ENCODE measurements around the gene TMEM63A. TPM values are rescaled to one million over a fixed set of nuclear protein-coding genes. Genes with fewer than 3 reads are reported as not detected.

The TMEM63A gene
- total and polyA plus RNA-seq, 2 of the 13 experiments (the other 11 are each of a cell fraction or from before 2014, with no cell fraction given), result 23.9 to 53.3 TPM

DNA sequence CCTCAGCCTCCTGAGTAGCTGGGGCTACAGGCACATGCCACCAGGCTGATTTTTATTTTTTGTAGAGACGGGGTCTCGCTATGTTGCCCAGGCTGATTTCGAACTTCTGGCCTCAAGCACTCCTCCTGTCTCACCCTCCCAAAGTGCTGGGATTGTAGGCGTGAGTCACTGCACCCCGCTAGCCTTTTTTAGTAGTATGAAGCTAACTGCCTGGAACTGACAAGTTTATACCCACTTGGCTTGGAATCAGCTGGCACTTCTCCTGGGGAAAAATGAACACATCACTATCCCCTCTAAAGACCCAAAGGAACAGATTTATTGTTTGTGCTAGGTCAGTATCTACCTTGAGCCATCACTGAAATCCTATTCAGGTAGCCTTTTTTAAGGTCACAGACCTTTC, 19.0 kb downstream of the TMEM63A start:
- H3K27me3 ChIP-seq (ENCODE audit: control insufficient read depth in 1 of 2, insufficient read depth in 2 of 2, low read length in 2 of 2), result no peaks in the 10 kb centered on the region
- H4K20me1 ChIP-seq (ENCODE audit: insufficient read depth, low read length), result no peaks in the 10 kb centered on the region
- intact Hi-C loops (cut with micrococcal nuclease; ENCODE audit: unreplicated experiment) (no loop called here), in situ Hi-C loops (cut with HindIII; ENCODE audit: extremely low pct_ligation_motif_present, low pct_unique_long_range_greater_than_20kb) (no loop called here)
- H3K4me1 ChIP-seq (ENCODE audit: insufficient read depth, low read length), result peaks cover 12% of the 10 kb centered on the region
- no peak overlapping the region for H3K9ac ChIP-seq (ENCODE audit: insufficient read depth, low read depth, low read length)
- no peak for DNase-seq (ENCODE audit: low spot score)
- no peak for ATAC-seq
- H3K79me2 ChIP-seq (ENCODE audit: insufficient read depth, low read length), result no peaks in the 10 kb centered on the region
- CTCF ChIA-PET (ENCODE audit: low intra/inter-chr PET ratio, low total read pairs), result no interaction called here
- FAIRE-seq, result no peak
- no peak overlapping the region for H3K27ac ChIP-seq (ENCODE audit: extremely low read length, insufficient read depth, low read length)
- no TSS peak for BruUV-seq (replicated peaks)
- POLR2A ChIA-PET, result no interaction called here
- no peak overlapping the region for H2AFZ ChIP-seq (ENCODE audit: low read length)
- H3K4me3 ChIP-seq (replicated peaks in 1 of 3; ENCODE audit: insufficient read depth in 1 of 3, low read depth in 2 of 3, low read length in 3 of 3), result no peak overlapping the region
- WGBS (ENCODE audit: low lambda C conversion rate), result 96% methylated on average over 5 of the region's 5 CpGs
- no peaks in the 10 kb centered on the region for H3K9me3 ChIP-seq (ENCODE audit: low read length)
- H3K36me3 ChIP-seq (replicated peaks in 1 of 2; ENCODE audit: control insufficient read depth in 1 of 2, insufficient read depth in 2 of 2, low read length in 2 of 2), result peaks cover 27 to 76% of the 10 kb centered on the region in 2 experiments; a peak in 4 of 5 replicates
- H3K4me2 ChIP-seq (ENCODE audit: low read depth, low read length), result no peak overlapping the region
- TF ChIP-seq FOSL2 (CRISPR knock-in tag; IDR thresholded peaks at IDR 0.05) (no peak), RELA (CRISPR knock-in tag; IDR thresholded peaks at IDR 0.05) (no peak), NR2F1 (CRISPR knock-in tag; IDR thresholded peaks at IDR 0.05) (no peak), PITX1 (CRISPR knock-in tag; IDR thresholded peaks at IDR 0.05) (no peak), ZNF337 (CRISPR knock-in tag; IDR thresholded peaks at IDR 0.05; ENCODE audit: borderline replicate concordance, low read depth) (no peak), EED (CRISPR knock-in tag; IDR thresholded peaks at IDR 0.05) (no peak), ZNF746 (CRISPR knock-in tag; IDR thresholded peaks at IDR 0.05) (no peak), ZNF672 (CRISPR knock-in tag; IDR thresholded peaks at IDR 0.05) (no peak), RORA (CRISPR knock-in tag; IDR thresholded peaks at IDR 0.05) (no peak), ZNF501 (CRISPR knock-in tag; IDR thresholded peaks at IDR 0.05) (no peak), ZSCAN21 (CRISPR knock-in tag; IDR thresholded peaks at IDR 0.05; ENCODE audit: borderline replicate concordance) (no peak), ZNF24 (IDR thresholded peaks at IDR 0.05) (no peak), ZKSCAN5 (CRISPR knock-in tag; IDR thresholded peaks at IDR 0.05) (no peak)
- TF ChIP-seq, protein P1, sequence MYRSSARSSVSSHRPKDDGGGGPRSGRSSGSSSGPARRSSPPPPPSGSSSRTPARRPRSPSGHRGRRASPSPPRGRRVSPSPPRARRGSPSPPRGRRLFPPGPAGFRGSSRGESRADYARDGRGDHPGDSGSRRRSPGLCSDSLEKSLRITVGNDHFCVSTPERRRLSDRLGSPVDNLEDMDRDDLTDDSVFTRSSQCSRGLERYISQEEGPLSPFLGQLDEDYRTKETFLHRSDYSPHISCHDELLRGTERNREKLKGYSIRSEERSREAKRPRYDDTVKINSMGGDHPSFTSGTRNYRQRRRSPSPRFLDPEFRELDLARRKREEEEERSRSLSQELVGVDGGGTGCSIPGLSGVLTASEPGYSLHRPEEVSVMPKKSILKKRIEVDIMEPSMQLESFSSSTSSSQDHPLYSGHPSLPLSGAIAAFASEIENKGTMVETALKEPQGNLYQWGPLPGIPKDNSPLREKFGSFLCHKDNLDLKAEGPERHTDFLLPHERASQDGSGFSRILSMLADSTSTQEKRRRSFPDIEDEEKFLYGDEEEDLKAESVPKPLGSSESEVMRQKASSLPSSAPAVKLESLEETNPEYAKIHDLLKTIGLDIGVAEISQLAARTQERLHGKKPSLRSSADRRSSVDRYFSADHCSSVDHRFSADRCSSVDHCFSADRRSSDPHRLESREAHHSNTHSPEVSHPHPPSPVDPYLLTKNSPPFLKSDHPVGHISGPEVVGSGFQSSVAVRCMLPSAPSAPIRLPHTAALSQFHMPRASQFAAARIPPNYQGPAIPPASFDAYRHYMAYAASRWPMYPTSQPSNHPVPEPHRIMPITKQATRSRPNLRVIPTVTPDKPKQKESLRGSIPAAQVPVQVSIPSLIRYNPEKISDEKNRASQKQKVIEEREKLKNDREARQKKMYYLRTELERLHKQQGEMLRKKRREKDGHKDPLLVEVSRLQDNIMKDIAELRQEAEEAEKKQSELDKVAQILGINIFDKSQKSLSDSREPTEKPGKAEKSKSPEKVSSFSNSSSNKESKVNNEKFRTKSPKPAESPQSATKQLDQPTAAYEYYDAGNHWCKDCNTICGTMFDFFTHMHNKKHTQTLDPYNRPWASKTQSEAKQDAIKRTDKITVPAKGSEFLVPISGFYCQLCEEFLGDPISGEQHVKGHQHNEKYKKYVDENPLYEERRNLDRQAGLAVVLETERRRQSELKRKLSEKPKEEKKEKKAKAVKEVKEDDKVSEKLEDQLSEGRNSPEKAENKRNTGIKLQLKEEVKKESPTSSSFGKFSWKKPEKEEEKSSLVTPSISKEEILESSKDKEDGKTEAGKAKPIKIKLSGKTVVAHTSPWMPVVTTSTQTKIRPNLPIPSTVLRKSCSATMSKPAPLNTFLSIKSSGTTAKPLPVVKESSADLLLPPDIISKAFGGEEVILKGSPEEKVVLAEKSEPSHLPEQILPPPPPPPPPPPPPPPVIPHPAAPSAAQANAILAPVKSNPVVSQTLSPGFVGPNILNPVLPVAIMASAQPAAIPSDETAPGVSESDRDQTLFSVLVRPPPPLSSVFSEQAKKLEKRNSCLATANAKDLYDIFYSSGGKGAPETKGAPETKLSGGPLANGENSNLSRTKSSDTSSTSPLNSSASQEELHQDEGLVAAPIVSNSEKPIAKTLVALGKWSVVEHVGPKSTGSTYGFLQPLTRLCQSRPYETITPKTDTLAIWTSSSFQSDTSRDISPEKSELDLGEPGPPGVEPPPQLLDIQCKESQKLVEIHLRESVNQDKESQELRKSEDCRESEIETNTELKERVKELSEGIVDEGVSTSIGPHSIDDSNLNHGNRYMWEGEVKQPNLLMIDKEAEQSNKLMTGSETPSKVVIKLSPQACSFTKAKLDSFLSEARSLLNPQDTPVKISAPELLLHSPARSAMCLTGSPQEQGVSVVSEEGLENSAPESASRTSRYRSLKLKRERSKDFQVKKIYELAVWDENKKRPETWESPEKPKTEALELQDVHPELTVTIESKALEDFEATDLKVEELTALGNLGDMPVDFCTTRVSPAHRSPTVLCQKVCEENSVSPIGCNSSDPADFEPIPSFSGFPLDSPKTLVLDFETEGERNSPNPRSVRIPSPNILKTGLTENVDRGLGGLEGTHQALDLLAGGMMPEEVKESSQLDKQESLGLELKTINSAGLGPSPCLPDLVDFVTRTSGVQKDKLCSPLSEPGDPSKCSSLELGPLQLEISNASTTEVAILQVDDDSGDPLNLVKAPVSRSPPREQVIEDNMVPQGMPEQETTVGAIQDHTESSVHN (CRISPR knock-in tag; IDR thresholded peaks at IDR 0.05), result no peak
- TF ChIP-seq, protein P2, sequence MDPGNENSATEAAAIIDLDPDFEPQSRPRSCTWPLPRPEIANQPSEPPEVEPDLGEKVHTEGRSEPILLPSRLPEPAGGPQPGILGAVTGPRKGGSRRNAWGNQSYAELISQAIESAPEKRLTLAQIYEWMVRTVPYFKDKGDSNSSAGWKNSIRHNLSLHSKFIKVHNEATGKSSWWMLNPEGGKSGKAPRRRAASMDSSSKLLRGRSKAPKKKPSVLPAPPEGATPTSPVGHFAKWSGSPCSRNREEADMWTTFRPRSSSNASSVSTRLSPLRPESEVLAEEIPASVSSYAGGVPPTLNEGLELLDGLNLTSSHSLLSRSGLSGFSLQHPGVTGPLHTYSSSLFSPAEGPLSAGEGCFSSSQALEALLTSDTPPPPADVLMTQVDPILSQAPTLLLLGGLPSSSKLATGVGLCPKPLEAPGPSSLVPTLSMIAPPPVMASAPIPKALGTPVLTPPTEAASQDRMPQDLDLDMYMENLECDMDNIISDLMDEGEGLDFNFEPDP (CRISPR knock-in tag; conservative IDR thresholded peaks at IDR 0.05), result no peak
- TF ChIP-seq, protein P3, sequence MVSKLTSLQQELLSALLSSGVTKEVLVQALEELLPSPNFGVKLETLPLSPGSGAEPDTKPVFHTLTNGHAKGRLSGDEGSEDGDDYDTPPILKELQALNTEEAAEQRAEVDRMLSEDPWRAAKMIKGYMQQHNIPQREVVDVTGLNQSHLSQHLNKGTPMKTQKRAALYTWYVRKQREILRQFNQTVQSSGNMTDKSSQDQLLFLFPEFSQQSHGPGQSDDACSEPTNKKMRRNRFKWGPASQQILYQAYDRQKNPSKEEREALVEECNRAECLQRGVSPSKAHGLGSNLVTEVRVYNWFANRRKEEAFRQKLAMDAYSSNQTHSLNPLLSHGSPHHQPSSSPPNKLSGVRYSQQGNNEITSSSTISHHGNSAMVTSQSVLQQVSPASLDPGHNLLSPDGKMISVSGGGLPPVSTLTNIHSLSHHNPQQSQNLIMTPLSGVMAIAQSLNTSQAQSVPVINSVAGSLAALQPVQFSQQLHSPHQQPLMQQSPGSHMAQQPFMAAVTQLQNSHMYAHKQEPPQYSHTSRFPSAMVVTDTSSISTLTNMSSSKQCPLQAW (CRISPR knock-in tag; IDR thresholded peaks at IDR 0.05), result no peak

Measured in HepG2 (cell line).